ENCODE results near the gene CASP2.

GRCh38 chr7:143351574-143351973 lies 63.4 kb downstream of the CASP2 start:
- TF ChIP-seq CTCF (conservative IDR thresholded peaks at IDR 0.05; ENCODE audit: low read length) (no peak), EZH2phosphoT487 (IDR thresholded peaks at IDR 0.05; ENCODE audit: borderline replicate concordance) (no peak)
